ENCODE measurements around the gene ATP1B1. TPM values are rescaled to one million over a fixed set of nuclear protein-coding genes. Genes with fewer than 3 reads are reported as not detected.
A peak's percentile ranks its signal among the peaks of the same experiment; 100 is the strongest.

Gene ATP1B1
- total RNA-seq, result 10 to 100 TPM in 1 of 2 donors, 1 to 10 TPM in 1; 3.5 to 13.5 TPM

GRCh38 chr1:169106095-169106920 is at the start of gene ATP1B1:
ATP1B1 (plus strand) TSS chr1:169106690; CDS start chr1:169106830, 140 bp downstream.
- DNase-seq (ENCODE audit: low spot score in 2 of 2) (peak; percentile 86 to 91), ATAC-seq (peak; percentile 83 to 92)
- no peaks in the 10 kb centered on the region for H3K9me3 Mint-ChIP-seq
- H3K36me3 Mint-ChIP-seq, result peaks cover 0 to 8% of the 10 kb centered on the region in 2 donors
- peak within 1 kb of the TSS in 1 of 2 donors; percentile 93 for H3K27ac Mint-ChIP-seq

GRCh38 chr1:169059421-169059820 is 47.1 kb upstream of the ATP1B1 start:
- H3K36me3 Mint-ChIP-seq, result peaks cover 6 to 14% of the 10 kb centered on the region in 2 donors

GRCh38 chr1:169060043-169060722 is 46.3 kb upstream of the ATP1B1 start:
- H3K9me3 Mint-ChIP-seq, result peaks cover 0 to 13% of the 10 kb centered on the region in 2 donors
- no peak for ATAC-seq
- H3K36me3 Mint-ChIP-seq, result peaks cover 6 to 14% of the 10 kb centered on the region in 2 donors
- no peak for DNase-seq (ENCODE audit: low spot score in 2 of 2)
- H3K27ac Mint-ChIP-seq, result no peak overlapping the region

More at GRCh38 chr1:169059421-169059820, 47.1 kb upstream of the ATP1B1 start:
- DNase-seq (ENCODE audit: low spot score in 2 of 2) (no peak), ATAC-seq (no peak)
- Mint-ChIP-seq H3K27ac (no peak overlapping the region), H3K9me3 (peaks cover 0 to 13% of the 10 kb centered on the region in 2 donors)

DNA sequence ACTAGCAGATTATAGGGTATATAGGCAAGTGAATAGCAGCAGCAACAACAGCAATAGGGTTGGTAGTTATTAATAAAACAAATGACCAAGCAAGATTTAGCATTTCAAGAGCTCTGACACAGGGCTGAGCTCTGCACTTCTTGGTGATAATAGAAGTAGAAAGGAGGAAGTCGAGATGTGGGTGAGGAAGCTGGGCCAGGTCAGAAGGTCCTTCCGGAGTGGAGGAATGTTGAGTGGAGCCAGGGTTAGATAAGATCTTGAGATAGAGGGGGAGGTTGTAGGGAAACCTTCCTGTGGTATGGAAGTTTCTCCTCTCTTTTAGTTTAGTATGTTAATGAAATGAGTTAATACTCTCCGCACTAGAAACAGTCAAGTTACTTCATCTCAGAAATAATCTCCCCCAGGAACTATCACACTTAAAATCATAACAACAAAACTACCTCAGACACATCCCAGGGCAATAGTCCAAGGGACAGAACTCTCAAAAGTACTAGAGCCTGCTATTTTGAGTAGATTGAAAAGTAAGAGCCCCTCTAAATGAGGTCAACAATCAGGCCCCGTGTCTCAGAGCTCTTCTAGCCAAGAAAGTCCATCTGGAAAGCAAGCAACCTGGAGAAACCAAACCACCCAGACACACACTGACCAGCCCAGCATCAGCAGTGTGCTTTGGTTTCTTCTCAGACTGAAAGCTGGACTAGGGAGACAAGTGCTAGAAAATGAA is 45.4 kb upstream of the ATP1B1 start:
- no peak for ATAC-seq
- DNase-seq (ENCODE audit: low spot score in 2 of 2), result no peak
- H3K36me3 Mint-ChIP-seq, result peaks cover 10 to 14% of the 10 kb centered on the region in 2 donors
- H3K9me3 Mint-ChIP-seq, result peaks cover 0 to 19% of the 10 kb centered on the region in 2 donors
- H3K27ac Mint-ChIP-seq, result no peak overlapping the region

- peaks cover 4 to 24% of the 10 kb centered on the region in 2 donors for H3K9me3 Mint-ChIP-seq
- DNase-seq (ENCODE audit: low spot score in 2 of 2) (no peak), ATAC-seq (no peak)
- H3K36me3 Mint-ChIP-seq, result peaks cover 10 to 14% of the 10 kb centered on the region in 2 donors
- H3K27ac Mint-ChIP-seq, result no peak overlapping the region
These were observed 44.3 kb upstream of the ATP1B1 start for GRCh38 chr1:169062152-169062551.

DNA sequence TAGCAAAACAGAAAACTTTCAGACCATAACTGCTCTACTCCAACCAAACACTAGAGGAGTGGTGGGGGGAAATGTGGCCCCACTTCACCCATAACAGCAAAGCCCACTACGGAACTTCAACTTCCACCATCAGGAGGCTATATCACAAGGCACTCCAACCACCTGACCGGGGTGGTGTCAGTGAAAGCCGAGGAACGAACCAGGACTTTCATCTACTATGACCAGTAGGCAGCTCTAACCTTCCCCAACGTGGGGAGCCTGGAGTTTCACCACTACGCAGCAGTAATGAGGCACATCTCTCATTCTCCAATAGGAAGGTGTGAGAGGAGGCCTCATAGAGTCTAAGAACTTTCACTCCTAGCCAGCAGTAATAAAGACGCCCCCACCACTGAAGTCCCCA is 42.4 kb upstream of the ATP1B1 start:
- Mint-ChIP-seq H3K9me3 (peaks cover 4 to 24% of the 10 kb centered on the region in 2 donors), H3K27ac (no peak overlapping the region), H3K36me3 (peaks cover 5 to 14% of the 10 kb centered on the region in 2 donors)
- ATAC-seq, result no peak
- no peak for DNase-seq (ENCODE audit: low spot score in 2 of 2)

GRCh38 chr1:169070547-169070946 is 35.9 kb upstream of the ATP1B1 start:
- ATAC-seq, result no peak
- peaks cover 0 to 2% of the 10 kb centered on the region in 2 donors for H3K36me3 Mint-ChIP-seq

GRCh38 chr1:169070958-169071357 is 35.5 kb upstream of the ATP1B1 start:
- DNase-seq (ENCODE audit: low spot score in 2 of 2) (no peak), ATAC-seq (no peak)
- Mint-ChIP-seq H3K27ac (no peak overlapping the region), H3K36me3 (no peaks in the 10 kb centered on the region), H3K9me3 (peaks cover 4 to 5% of the 10 kb centered on the region in 2 donors)

More at GRCh38 chr1:169070547-169070946, 35.9 kb upstream of the ATP1B1 start:
- Mint-ChIP-seq H3K27ac (no peak overlapping the region), H3K9me3 (peaks cover 4 to 8% of the 10 kb centered on the region in 2 donors)
- no peak for DNase-seq (ENCODE audit: low spot score in 2 of 2)

- ATAC-seq (no peak), DNase-seq (ENCODE audit: low spot score in 2 of 2) (no peak)
- H3K36me3 Mint-ChIP-seq, result no peaks in the 10 kb centered on the region
- H3K27ac Mint-ChIP-seq, result no peak overlapping the region
- no peaks in the 10 kb centered on the region for H3K9me3 Mint-ChIP-seq
These were observed 33.4 kb upstream of the ATP1B1 start for GRCh38 chr1:169072945-169073725.

DNA sequence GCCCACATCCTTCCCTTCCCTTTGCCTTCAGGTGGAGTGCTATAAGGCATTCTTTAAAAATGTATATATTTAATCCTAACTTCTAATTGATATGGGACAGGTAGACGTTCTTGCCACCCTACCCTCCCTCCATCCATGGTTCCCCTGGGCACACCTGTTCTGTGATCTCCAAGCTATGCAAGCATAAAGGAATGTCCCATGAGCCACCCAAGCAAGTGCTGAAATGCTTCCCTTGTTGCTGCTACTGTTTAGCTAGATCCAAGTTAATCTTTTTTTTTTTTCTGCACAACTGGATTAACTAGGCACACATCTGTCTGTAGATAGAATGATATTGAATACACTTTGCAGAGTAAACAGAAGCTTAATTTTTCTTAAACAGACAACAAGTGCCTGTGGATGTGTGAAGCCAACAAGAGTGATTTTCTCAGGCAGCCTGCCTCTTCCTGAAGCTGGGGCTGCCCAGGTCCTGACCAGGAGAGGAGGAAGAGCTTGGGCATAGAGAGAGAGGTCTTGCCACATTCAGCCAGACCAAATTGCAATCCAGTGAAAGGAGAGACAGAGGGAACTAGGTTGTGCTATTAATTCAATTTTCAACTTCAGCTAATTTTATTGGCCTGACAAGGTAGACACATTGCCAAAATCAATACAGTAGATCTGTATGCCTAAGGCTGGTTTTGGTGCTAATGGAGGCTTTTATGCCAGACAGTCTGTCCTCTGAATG is 28.2 kb upstream of the ATP1B1 start:
- Mint-ChIP-seq H3K36me3 (no peaks in the 10 kb centered on the region), H3K9me3 (no peaks in the 10 kb centered on the region), H3K27ac (no peak overlapping the region)
- DNase-seq (ENCODE audit: low spot score in 2 of 2), result no peak
- no peak for ATAC-seq

DNA sequence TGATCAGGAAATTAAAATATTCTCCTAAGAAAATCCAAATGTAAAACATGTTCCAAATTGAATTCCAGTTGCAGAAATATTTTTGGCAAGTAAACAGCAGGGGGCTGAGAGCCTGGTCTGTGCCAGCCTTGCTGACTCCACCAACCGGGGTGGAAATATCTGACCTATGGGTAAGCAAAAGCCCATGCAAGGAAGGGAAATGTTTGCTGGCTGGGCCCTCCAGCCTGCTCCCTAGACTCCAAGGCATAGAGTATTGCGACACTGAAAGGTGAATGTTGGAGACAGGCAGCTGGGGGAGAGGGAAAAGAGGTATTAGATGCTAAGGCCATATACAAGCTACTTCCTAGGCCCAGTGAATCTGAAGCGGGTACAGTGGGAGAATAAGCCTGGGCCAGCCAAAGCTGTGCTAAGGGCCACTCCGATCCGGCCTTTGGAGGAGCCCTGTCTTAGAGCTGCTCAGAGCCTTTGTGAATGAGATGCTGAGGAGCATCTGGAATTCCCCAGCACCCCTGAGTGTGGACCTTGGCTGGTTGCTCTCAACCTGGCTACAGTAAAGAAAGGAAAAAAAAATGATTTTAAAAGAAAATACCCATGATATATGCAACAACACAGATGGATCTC is 24.9 kb upstream of the ATP1B1 start:
- no peaks in the 10 kb centered on the region for H3K9me3 Mint-ChIP-seq
- ATAC-seq (no peak), DNase-seq (ENCODE audit: low spot score in 2 of 2) (no peak)
- H3K36me3 Mint-ChIP-seq, result no peaks in the 10 kb centered on the region
- peak overlapping the region in 1 of 2 donors; percentile 9 for H3K27ac Mint-ChIP-seq

- H3K27ac Mint-ChIP-seq, result no peak overlapping the region
- no peaks in the 10 kb centered on the region for H3K9me3 Mint-ChIP-seq
- no peak for ATAC-seq
- no peak for DNase-seq (ENCODE audit: low spot score in 2 of 2)
- H3K36me3 Mint-ChIP-seq, result no peaks in the 10 kb centered on the region
These were observed 20.6 kb upstream of the ATP1B1 start for GRCh38 chr1:169085911-169086310.

- Mint-ChIP-seq H3K36me3 (no peaks in the 10 kb centered on the region), H3K9me3 (no peaks in the 10 kb centered on the region), H3K27ac (no peak overlapping the region)
- DNase-seq (ENCODE audit: low spot score in 2 of 2) (no peak), ATAC-seq (peak in 1 of 2 donors; percentile 25)
These were observed 19.7 kb upstream of the ATP1B1 start for GRCh38 chr1:169086603-169087455.

DNA sequence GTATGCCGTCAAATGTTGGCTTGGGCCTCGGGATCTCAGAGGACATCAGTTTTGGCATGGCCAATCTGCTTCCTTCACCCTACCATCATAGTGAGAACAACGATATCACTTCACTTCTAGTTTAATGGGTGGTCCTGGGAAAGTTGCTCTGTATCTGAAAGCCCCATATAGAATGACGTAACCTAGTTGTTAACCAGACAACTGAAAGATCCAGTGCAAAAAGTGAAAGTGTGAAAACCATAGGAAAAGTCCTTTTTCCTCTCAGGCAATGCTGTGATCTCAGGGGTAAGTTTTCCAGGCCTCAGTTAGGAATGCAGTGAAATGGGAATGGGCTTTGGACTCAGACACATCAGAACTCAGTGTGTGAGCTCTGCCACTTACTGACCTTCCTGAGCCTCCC is 18.6 kb upstream of the ATP1B1 start:
- ATAC-seq (no peak), DNase-seq (ENCODE audit: low spot score in 2 of 2) (no peak)
- Mint-ChIP-seq H3K36me3 (no peaks in the 10 kb centered on the region), H3K9me3 (no peaks in the 10 kb centered on the region), H3K27ac (no peak overlapping the region)
